ENCODE results near the gene RAB17. TPM values are rescaled to one million over a fixed set of nuclear protein-coding genes. Genes with fewer than 3 reads are reported as not detected.

RAB17 gene, protein sequence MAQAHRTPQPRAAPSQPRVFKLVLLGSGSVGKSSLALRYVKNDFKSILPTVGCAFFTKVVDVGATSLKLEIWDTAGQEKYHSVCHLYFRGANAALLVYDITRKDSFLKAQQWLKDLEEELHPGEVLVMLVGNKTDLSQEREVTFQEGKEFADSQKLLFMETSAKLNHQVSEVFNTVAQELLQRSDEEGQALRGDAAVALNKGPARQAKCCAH
- total RNA-seq (56.8 and 58.3 TPM in 2 replicates), polyA plus RNA-seq (89.6 and 99.1 TPM in 2 replicates)

DNA sequence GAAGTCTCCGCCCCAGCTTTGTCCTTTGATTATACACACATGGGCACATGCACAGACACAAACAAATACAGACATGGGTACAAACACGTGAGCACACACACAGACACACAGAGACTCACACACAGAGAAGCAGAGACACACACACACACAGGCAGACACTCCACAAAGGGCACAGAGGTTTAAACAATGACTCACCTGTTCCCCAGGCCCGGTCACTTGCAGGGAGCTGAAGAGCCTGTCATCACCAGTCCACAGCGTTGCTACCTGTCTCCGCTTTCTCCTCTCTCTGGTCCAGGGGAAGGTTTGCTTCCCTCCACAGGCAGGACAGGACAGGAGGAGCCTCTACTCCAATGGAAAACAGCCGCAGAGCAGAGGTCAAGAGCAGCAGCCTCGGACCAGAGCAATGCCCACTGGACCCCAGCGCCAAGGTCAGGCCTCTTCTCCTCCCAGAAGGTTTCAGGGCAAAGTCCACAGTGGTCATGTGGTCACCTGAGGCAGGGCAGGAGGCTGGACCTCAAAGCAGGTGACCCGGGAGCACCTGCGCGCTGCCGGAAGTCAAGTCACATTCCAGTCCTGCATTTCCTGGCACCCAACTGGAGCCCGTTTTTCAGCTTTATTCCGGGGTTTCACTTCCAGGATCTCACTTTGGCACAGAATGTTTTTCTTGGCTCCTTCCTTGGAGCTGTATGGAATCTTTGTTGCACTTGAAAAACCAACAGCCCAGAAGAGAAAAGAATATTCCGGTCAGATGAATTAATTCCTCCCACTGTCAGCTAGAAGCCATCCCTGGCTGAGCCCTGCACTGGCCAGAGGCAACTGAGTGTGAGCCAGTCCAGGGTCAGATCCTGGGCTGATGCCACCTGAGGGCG is at the start of gene RAB17:
Gene RAB17, minus strand, starts transcription at position 463 of the 869 bp plus-strand sequence. CDS start 4,580 bp downstream, outside the sequence.
- H3K4me2 ChIP-seq = peak within 1 kb of the TSS; percentile 72
- no peaks in the 10 kb centered on the region for H3K9me2 ChIP-seq (replicated peaks; ENCODE audit: insufficient read depth)
- DNase-seq (ENCODE audit: low spot score) = peak; percentile 85
- 49% methylated on average over 16 of the region's 16 CpGs for WGBS (ENCODE audit: low lambda C conversion rate, missing lambda C conversion rate)
- no peaks in the 10 kb centered on the region for H3K36me3 ChIP-seq (replicated peaks; ENCODE audit: insufficient read depth, low read depth)
- peak within 1 kb of the TSS; percentile 94 for H3K27ac ChIP-seq
- TF ChIP-seq EZH2phosphoT487 (IDR thresholded peaks at IDR 0.05; ENCODE audit: low read depth, severe bottlenecking, unreplicated experiment) = no peak
- no peak for TF ChIP-seq EZH2 (IDR thresholded peaks at IDR 0.05; ENCODE audit: borderline replicate concordance)
- TF ChIP-seq, protein P1, sequence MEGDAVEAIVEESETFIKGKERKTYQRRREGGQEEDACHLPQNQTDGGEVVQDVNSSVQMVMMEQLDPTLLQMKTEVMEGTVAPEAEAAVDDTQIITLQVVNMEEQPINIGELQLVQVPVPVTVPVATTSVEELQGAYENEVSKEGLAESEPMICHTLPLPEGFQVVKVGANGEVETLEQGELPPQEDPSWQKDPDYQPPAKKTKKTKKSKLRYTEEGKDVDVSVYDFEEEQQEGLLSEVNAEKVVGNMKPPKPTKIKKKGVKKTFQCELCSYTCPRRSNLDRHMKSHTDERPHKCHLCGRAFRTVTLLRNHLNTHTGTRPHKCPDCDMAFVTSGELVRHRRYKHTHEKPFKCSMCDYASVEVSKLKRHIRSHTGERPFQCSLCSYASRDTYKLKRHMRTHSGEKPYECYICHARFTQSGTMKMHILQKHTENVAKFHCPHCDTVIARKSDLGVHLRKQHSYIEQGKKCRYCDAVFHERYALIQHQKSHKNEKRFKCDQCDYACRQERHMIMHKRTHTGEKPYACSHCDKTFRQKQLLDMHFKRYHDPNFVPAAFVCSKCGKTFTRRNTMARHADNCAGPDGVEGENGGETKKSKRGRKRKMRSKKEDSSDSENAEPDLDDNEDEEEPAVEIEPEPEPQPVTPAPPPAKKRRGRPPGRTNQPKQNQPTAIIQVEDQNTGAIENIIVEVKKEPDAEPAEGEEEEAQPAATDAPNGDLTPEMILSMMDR (IDR thresholded peaks at IDR 0.05; ENCODE audit: poor library complexity) = no peak
- peaks cover 41% of the 10 kb centered on the region for H3K79me2 ChIP-seq
- H3K4me3 ChIP-seq = peak within 1 kb of the TSS; percentile 14
- peaks cover 37% of the 10 kb centered on the region for H3K4me1 ChIP-seq (ENCODE audit: insufficient read depth)
- no peaks in the 10 kb centered on the region for H3K27me3 ChIP-seq
- no peaks in the 10 kb centered on the region for H4K20me1 ChIP-seq (ENCODE audit: insufficient read depth, poor library complexity, severe bottlenecking)
- H2AFZ ChIP-seq = peak within 1 kb of the TSS; percentile 9
- no peaks in the 10 kb centered on the region for H3K9me3 ChIP-seq (ENCODE audit: low read depth)

DNA sequence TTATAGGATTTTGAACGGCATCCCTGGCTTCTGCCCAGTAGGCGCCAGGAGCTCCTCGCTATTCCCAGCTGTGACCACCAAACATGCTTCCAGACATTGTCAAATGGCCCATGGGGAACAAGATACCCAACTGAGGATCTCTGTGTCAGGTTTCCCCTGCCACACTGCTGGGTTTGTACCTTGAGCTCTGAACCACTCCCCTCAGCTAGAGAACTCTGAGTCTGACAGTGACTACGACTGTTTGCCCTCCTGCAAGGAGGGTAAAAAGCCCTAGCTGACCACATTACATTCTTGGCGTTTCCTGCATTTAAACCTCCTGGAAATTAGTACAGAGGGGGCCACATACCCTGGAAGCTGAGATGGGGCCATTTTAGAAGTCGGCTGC is 49.3 kb upstream of the RAB17 start:
- Histone ChIP-seq H3K4me2 (no peak overlapping the region), H4K20me1 (ENCODE audit: insufficient read depth, poor library complexity, severe bottlenecking) (no peaks in the 10 kb centered on the region), H3K36me3 (replicated peaks; ENCODE audit: insufficient read depth, low read depth) (no peaks in the 10 kb centered on the region), H3K4me1 (ENCODE audit: insufficient read depth) (no peaks in the 10 kb centered on the region), H3K27me3 (no peaks in the 10 kb centered on the region), H3K9me3 (ENCODE audit: low read depth) (no peaks in the 10 kb centered on the region), H3K79me2 (peaks cover 43% of the 10 kb centered on the region), H2AFZ (no peak overlapping the region), H3K27ac (no peak overlapping the region), H3K9me2 (replicated peaks; ENCODE audit: insufficient read depth) (no peaks in the 10 kb centered on the region), H3K4me3 (no peak overlapping the region)
- DNase-seq (ENCODE audit: low spot score) = no peak
- 82% methylated on average over 6 of the region's 6 CpGs for WGBS (ENCODE audit: low lambda C conversion rate, missing lambda C conversion rate)
- TF ChIP-seq EZH2phosphoT487 (IDR thresholded peaks at IDR 0.05; ENCODE audit: low read depth, severe bottlenecking, unreplicated experiment) = no peak
- TF ChIP-seq EZH2 (IDR thresholded peaks at IDR 0.05; ENCODE audit: borderline replicate concordance) = no peak
- TF ChIP-seq, protein P1 (IDR thresholded peaks at IDR 0.05; ENCODE audit: poor library complexity) = no peak

DNA sequence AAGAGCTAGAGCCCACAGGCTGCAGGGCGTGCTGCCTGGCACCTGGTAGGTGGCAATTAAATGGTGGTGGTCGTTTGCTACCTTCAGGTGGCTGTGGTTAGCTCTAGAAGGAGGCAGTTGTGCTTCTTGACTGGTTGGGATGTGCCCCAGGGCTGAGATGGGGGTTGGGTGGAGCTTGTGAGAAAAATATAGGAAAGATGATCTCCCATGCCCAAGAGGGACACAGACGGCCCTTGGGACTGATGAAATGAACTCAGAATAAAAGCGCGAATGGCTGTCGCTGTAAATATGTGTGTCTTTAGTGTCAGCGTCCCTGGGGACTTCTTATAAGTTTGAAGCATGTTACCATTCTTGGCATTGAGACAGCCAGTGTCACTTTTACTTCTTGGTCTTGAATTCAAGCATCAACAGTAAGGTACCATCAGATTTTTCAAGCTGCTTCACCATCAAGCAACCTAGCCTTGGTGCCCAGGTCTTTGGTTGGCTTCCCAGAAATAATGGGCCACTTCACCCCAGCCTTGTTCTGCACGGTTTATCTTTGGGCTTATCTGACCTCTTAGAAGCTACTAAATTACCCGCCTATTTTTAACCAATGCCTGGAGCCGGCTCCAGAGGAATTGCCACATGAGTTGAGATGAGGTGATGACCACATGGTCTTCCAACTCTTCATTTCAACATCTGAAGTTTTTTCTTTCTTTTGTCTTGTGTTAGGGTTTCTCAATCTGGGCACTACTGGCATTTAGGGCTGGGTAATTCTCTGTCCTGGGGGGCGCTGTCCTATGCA is 48.7 kb upstream of the RAB17 start:
- TF ChIP-seq, protein P1 (IDR thresholded peaks at IDR 0.05; ENCODE audit: poor library complexity) = no peak
- no peak for TF ChIP-seq EZH2phosphoT487 (IDR thresholded peaks at IDR 0.05; ENCODE audit: low read depth, severe bottlenecking, unreplicated experiment)
- TF ChIP-seq EZH2 (IDR thresholded peaks at IDR 0.05; ENCODE audit: borderline replicate concordance) = no peak
- H3K79me2 ChIP-seq = peaks cover 47% of the 10 kb centered on the region
- WGBS (ENCODE audit: low lambda C conversion rate, missing lambda C conversion rate) = 84% methylated on average over 11 of the region's 11 CpGs

More for the DNA sequence above, 48.7 kb upstream of the RAB17 start:
- Histone ChIP-seq H3K27me3 (no peaks in the 10 kb centered on the region), H3K4me2 (no peak overlapping the region), H3K4me1 (ENCODE audit: insufficient read depth) (no peaks in the 10 kb centered on the region), H4K20me1 (ENCODE audit: insufficient read depth, poor library complexity, severe bottlenecking) (no peaks in the 10 kb centered on the region), H3K4me3 (no peak overlapping the region), H3K9me2 (replicated peaks; ENCODE audit: insufficient read depth) (no peaks in the 10 kb centered on the region), H3K36me3 (replicated peaks; ENCODE audit: insufficient read depth, low read depth) (no peaks in the 10 kb centered on the region), H3K27ac (no peak overlapping the region), H3K9me3 (ENCODE audit: low read depth) (no peaks in the 10 kb centered on the region), H2AFZ (no peak overlapping the region)
- no peak for DNase-seq (ENCODE audit: low spot score)

Data from hepatocyte (in vitro differentiated cells).